HCT116 (cell line): ENCODE data around the gene CBLIF. TPM values are rescaled to one million over a fixed set of nuclear protein-coding genes. Genes with fewer than 3 reads are reported as not detected.

Source experiments
- ATAC-seq: fragments of 200-7000 bp; cut with Tn5 transposase; 2 replicates; pipeline ENCODE4 v1.9.1; 2020; ENCODE audit warnings: mild to moderate bottlenecking, moderate library complexity
- BruUV-seq: library from RNA; stranded (reverse); fragments of 400-500 nt; replicated peaks from 2 replicates; lab custom pipeline; 2021; lab: Mats Ljungman, UMichigan
- CTCF ChIA-PET: fragments of 300-600 bp; sonication (Branson Sonifier 250); formaldehyde crosslinking; loops from one replicate; lab custom pipeline; 2021; ENCODE audit warnings: antibody characterized with exemption; lab: Charles Lee
- POLR2A ChIA-PET: fragments of 300-600, 350-600 bp; sonication (Branson Sonifier 250); formaldehyde crosslinking; loops from one replicate; lab custom pipeline; 2021; ENCODE audit warnings: antibody characterized with exemption; lab: Charles Lee
- RAD21 ChIA-PET, 2 experiments: fragments of 300-600 bp; sonication (Branson Sonifier 250); formaldehyde crosslinking; loops; one replicate each; lab custom pipeline; 2023; ENCODE audit warnings: low total read pairs in 2 of 2; ENCODE audit not compliant: uncharacterized antibody in 2 of 2, unreplicated experiment in 2 of 2, low non-redundant PET in 1 of 2; lab: Charles Lee
- DNase-seq: peaks from one replicate; pipeline ENCODE4 v3.0.0-alpha.2; 2010; ENCODE audit warnings: low read depth, low spot score
- H2AFZ ChIP-seq: fragments of 200-600 bp; shearing (Covaris generic), sonication (generic); 2 replicates; pipeline ENCODE4 v1.6.1; 2017; ENCODE audit warnings: low read depth, mixed run types, mixed read lengths, antibody characterized with exemption, low read length; ENCODE audit not compliant: poor library complexity, severe bottlenecking
- H3K27ac ChIP-seq: 2 replicates; pipeline ENCODE4 v1.5.1; 2012; ENCODE audit warnings: low read depth, low read length
- H3K27me3 ChIP-seq: fragments of 200-600 bp; sonication (generic); 2 replicates; pipeline ENCODE4 v1.6.1; 2016; ENCODE audit warnings: mixed run types, low read length, mixed read lengths; ENCODE audit not compliant: insufficient read depth
- H3K36me3 ChIP-seq, 2 experiments: fragments of 200-500 bp in 1 of 2; fragments of 200-600 bp in 1 of 2; sonication (Bioruptor generic) in 1 of 2; sonication (generic) in 1 of 2; 2 replicates each; pipeline versions ENCODE4 v1.5.1 to v1.6.1; 2014 to 2016; ENCODE audit warnings: low read length in 2 of 2, inconsistent platforms in 1 of 2, mixed read lengths in 1 of 2, mixed run types in 1 of 2; ENCODE audit not compliant: insufficient read depth in 2 of 2, control insufficient read depth in 1 of 2
- H3K4me1 ChIP-seq, 2 experiments: fragments of 200-600 bp in 1 of 2; sonication (generic) in 1 of 2; 2 replicates each; pipeline versions ENCODE4 v1.5.1 to v1.6.1; 2012 to 2017; ENCODE audit warnings: low read length in 2 of 2, inconsistent platforms in 1 of 2, mild to moderate bottlenecking in 1 of 2, mixed read lengths in 1 of 2, mixed run types in 1 of 2, moderate library complexity in 1 of 2; ENCODE audit not compliant: insufficient read depth in 2 of 2, control insufficient read depth in 1 of 2
- H3K4me2 ChIP-seq: fragments of 200-600 bp; sonication (generic); 2 replicates; pipeline ENCODE4 v1.6.1; 2017; ENCODE audit warnings: mixed run types, low read length, mixed read lengths
- H3K4me3 ChIP-seq, 2 experiments: fragments of 200-600 bp in 1 of 2; sonication (generic) in 1 of 2; replicated peaks in 1 of 2; 2 replicates each; pipeline ENCODE4 v1.5.1; 2011 to 2016; ENCODE audit warnings: low read length in 2 of 2, control low read depth in 1 of 2, low read depth in 1 of 2, mild to moderate bottlenecking in 1 of 2, mixed read lengths in 1 of 2, mixed run types in 1 of 2
- H3K79me2 ChIP-seq: fragments of 200-600 bp; sonication (generic); 2 replicates; pipeline ENCODE4 v1.6.1; 2017; ENCODE audit warnings: mild to moderate bottlenecking, mixed run types, low read length, moderate library complexity, mixed read lengths; ENCODE audit not compliant: insufficient read depth
- H3K9ac ChIP-seq: fragments of 200-600 bp; sonication (generic); 2 replicates; pipeline ENCODE4 v1.6.1; 2016; ENCODE audit warnings: low read length, mixed read lengths
- H3K9me2 ChIP-seq: fragments of 200-600 bp; sonication (generic), shearing (Covaris generic); 2 replicates; pipeline ENCODE4 v1.6.1; 2017; ENCODE audit warnings: mixed run types, mild to moderate bottlenecking, moderate library complexity; ENCODE audit not compliant: insufficient read depth
- H3K9me3 ChIP-seq, 2 experiments: fragments of 200-500 bp in 1 of 2; fragments of 200-600 bp in 1 of 2; sonication (Bioruptor generic) in 1 of 2; sonication (generic) in 1 of 2; 2 replicates each; pipeline ENCODE4 v1.6.1; 2014 to 2017; ENCODE audit warnings: low read length in 2 of 2, mixed read lengths in 2 of 2, inconsistent platforms in 1 of 2, low read depth in 1 of 2, mild to moderate bottlenecking in 1 of 2, mixed run types in 1 of 2, moderate library complexity in 1 of 2; ENCODE audit not compliant: control insufficient read depth in 1 of 2, insufficient read depth in 1 of 2
- H4K20me1 ChIP-seq: fragments of 200-600 bp; sonication (generic), shearing (Covaris generic); 2 replicates; pipeline ENCODE4 v1.6.1; 2017; ENCODE audit warnings: mixed run types, mild to moderate bottlenecking, moderate library complexity; ENCODE audit not compliant: insufficient read depth
- CBX3 ChIP-seq: IDR thresholded peaks from 2 replicates; pipeline ENCODE4 v1.6.1; 2012; ENCODE audit warnings: low read depth
- CEBPB ChIP-seq: IDR thresholded peaks from 2 replicates; pipeline ENCODE4 v1.6.1; 2012; ENCODE audit warnings: low read depth
- EGR1 ChIP-seq: IDR thresholded peaks from 2 replicates; pipeline ENCODE4 v1.6.1; 2012; ENCODE audit warnings: low read depth
- EZH2phosphoT487 ChIP-seq: fragments of 200-600 bp; IDR thresholded peaks from 2 replicates; pipeline ENCODE4 v1.6.1; 2018; ENCODE audit warnings: antibody characterized with exemption, borderline replicate concordance
- FOSL1 ChIP-seq: IDR thresholded peaks from 2 replicates; pipeline ENCODE4 v1.6.1; 2012; ENCODE audit warnings: low read depth
- POLR2AphosphoS5 ChIP-seq: IDR thresholded peaks from 2 replicates; pipeline ENCODE4 v1.6.1; 2011; ENCODE audit warnings: mild to moderate bottlenecking, low read depth, low read length, moderate library complexity
- SIN3A ChIP-seq: IDR thresholded peaks from 2 replicates; pipeline ENCODE4 v1.6.1; 2012; ENCODE audit warnings: low read depth
- TCF7L2 ChIP-seq: IDR thresholded peaks from 2 replicates; pipeline ENCODE4 v1.7.0; 2011; ENCODE audit warnings: borderline replicate concordance, inconsistent platforms; ENCODE audit not compliant: insufficient read depth, insufficient read length; ENCODE audit errors: extremely low read depth
- YY1 ChIP-seq: IDR thresholded peaks from 2 replicates; pipeline ENCODE4 v1.6.1; 2011; ENCODE audit warnings: low read length, low read depth, moderate library complexity, mild to moderate bottlenecking; ENCODE audit not compliant: insufficient replicate concordance; ENCODE audit errors: extremely low read depth
- ZFX ChIP-seq: fragments of 450-650 bp; IDR thresholded peaks from 2 replicates; pipeline ENCODE4 v1.6.1; 2017
- intact Hi-C: fragments of 100-400 bp; cut with micrococcal nuclease; formaldehyde crosslinking; loops from 2 replicates; pipeline ENCODE4 v1.10.0; 2022
- total RNA-seq: library from RNA; stranded (reverse); gene quantifications from one replicate; pipeline ENCODE4 v1.2.1, GENCODE V29; 2021; ENCODE audit not compliant: unreplicated experiment

Gene CBLIF
- total RNA-seq, 1 experiment from 2014 or later: not detected

GRCh38 chr11:59787816-59788215 is 57.5 kb downstream of the CBLIF start:
- Histone ChIP-seq H3K27ac (no peak overlapping the region), H3K4me3 (no peak overlapping the region), H3K4me2 (no peak overlapping the region), H3K79me2 (no peaks in the 10 kb centered on the region; the same call in 1 of the 2 replicates), H3K4me1 (peaks cover 18 to 25% of the 10 kb centered on the region in 2 experiments), H4K20me1 (no peaks in the 10 kb centered on the region), H2AFZ (no peak overlapping the region), H3K36me3 (peaks cover 8 to 30% of the 10 kb centered on the region in 2 experiments; a peak in 3 of 4 replicates), H3K9me2 (no peaks in the 10 kb centered on the region), H3K9ac (no peak overlapping the region), H3K9me3 (no peaks in the 10 kb centered on the region), H3K27me3 (no peaks in the 10 kb centered on the region)
- intact Hi-C loops: no loop called here
- POLR2A ChIA-PET: no interaction called here
- ATAC-seq (no peak), DNase-seq (no peak)
- RAD21 ChIA-PET: no interaction called here
- CTCF ChIA-PET: interaction anchor here (1.0 kb wide), 1 partner anchor 33 kb away, joined by 7 read pairs; the partner anchor contains the start of gene STX3
- TF ChIP-seq YY1 (no peak), EZH2phosphoT487 (no peak), CEBPB (no peak), EGR1 (no peak), POLR2AphosphoS5 (no peak), FOSL1 (no peak), ZFX (no peak), TCF7L2 (no peak), CBX3 (no peak)
- no TSS peak for BruUV-seq

GRCh38 chr11:59787255-59787588 is 58.1 kb downstream of the CBLIF start:
- ChIA-PET POLR2A (no interaction called here), RAD21 (interaction anchor here in 1 of 2 experiments (0.8 kb wide), 1 partner anchor 27 kb away, joined by 3 read pairs; no protein-coding TSS in a partner anchor), CTCF (interaction anchor here (0.8 to 1.0 kb wide), 3 partner anchors 31 to 34 kb away, joined by 3 to 7 read pairs (median 3); partner anchors contain the start of gene STX3)
- Histone ChIP-seq H2AFZ (no peak overlapping the region), H3K9ac (0 out of 2 replicates have a peak overlapping the region, but pooled peaks have one; percentile 23), H3K9me3 (no peaks in the 10 kb centered on the region), H3K9me2 (no peaks in the 10 kb centered on the region), H3K4me3 (peak overlapping the region in 1 of 2 experiments; percentile 29; a peak in 1 of 4 replicates), H3K27me3 (no peaks in the 10 kb centered on the region), H3K36me3 (peaks cover 6 to 24% of the 10 kb centered on the region in 2 experiments; a peak in 3 of 4 replicates), H3K79me2 (no peaks in the 10 kb centered on the region; the same call in 1 of the 2 replicates), H4K20me1 (no peaks in the 10 kb centered on the region), H3K4me1 (peaks cover 18 to 25% of the 10 kb centered on the region in 2 experiments), H3K4me2 (peak overlapping the region; percentile 56), H3K27ac (peak overlapping the region; percentile 21; the same call in 1 of the 2 replicates)
- TF ChIP-seq CBX3 (no peak), SIN3A (0 out of 2 replicates have a peak, but pooled peaks have one; percentile 8)
- no TSS peak for BruUV-seq
- ATAC-seq (peak; percentile 71), DNase-seq (no peak)
- intact Hi-C loops: no loop called here
